ENCODE results near the gene SNAP91.

GRCh38 chr6:83556871-83557270 lies 152.0 kb downstream of the SNAP91 start:
- TF ChIP-seq CTCF (IDR thresholded peaks at IDR 0.05) (no peak), POLR2A (IDR thresholded peaks at IDR 0.05) (no peak)
